ENCODE results near the gene KCNAB1.

- TF ChIP-seq CTCF (IDR thresholded peaks at IDR 0.05) (no peak), POLR2A (IDR thresholded peaks at IDR 0.05) (no peak), EP300 (IDR thresholded peaks at IDR 0.05) (no peak)
Measured at GRCh38 chr3:156551261-156551660, 430.9 kb downstream of the KCNAB1 start.

Measured in tibial nerve (tissue), 4 donors.